Fibroblast of villous mesenchyme (primary cell): ENCODE measurements around the gene S100A11. TPM values are rescaled to one million over a fixed set of nuclear protein-coding genes. Genes with fewer than 3 reads are reported as not detected.

Experiments used
- DNase-seq: peaks from one replicate; pipeline ENCODE4 v3.0.0-alpha.2; 2010; ENCODE audit warnings: low read depth
- H3K4me3 ChIP-seq: 2 replicates; pipeline ENCODE4 v1.5.1; 2011; ENCODE audit warnings: low read depth, mild to moderate bottlenecking, low read length
- total RNA-seq: library from RNA; depleted of rRNA; stranded (reverse); fragments of >200 nt; gene quantifications from 2 replicates; pipeline ENCODE4 v1.2.3, GENCODE V29; 2012
- TF ChIP-seq, protein P1 (sequence below): IDR thresholded peaks from 2 replicates; pipeline ENCODE4 v1.5.1; 2012; ENCODE audit warnings: low read depth, mild to moderate bottlenecking, low read length; ENCODE audit not compliant: insufficient read depth

The S100A11 gene
- total RNA-seq, 1 donor: 126 TPM

DNA sequence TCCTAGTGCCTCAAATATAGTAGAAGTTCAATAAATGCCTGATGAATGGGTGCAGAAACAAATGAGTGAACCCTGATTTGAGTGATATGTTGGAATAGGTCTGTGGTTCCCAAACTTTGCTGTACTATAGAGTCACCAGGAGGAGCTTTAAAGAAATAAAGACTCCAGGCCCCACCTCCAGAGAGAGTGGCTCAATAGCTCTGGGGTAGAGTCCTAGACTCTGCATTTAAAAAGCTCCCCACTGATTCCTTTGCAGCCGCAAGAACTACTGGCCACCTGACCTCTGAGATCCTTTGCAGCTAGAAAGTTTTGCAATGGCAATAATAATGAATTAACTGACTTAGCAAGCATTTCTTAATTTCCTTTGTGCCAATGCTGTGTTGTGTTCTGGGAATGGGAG, 31.1 kb upstream of the S100A11 start:
- DNase-seq: no peak
- no peak overlapping the region for H3K4me3 ChIP-seq
- TF ChIP-seq, protein P1, sequence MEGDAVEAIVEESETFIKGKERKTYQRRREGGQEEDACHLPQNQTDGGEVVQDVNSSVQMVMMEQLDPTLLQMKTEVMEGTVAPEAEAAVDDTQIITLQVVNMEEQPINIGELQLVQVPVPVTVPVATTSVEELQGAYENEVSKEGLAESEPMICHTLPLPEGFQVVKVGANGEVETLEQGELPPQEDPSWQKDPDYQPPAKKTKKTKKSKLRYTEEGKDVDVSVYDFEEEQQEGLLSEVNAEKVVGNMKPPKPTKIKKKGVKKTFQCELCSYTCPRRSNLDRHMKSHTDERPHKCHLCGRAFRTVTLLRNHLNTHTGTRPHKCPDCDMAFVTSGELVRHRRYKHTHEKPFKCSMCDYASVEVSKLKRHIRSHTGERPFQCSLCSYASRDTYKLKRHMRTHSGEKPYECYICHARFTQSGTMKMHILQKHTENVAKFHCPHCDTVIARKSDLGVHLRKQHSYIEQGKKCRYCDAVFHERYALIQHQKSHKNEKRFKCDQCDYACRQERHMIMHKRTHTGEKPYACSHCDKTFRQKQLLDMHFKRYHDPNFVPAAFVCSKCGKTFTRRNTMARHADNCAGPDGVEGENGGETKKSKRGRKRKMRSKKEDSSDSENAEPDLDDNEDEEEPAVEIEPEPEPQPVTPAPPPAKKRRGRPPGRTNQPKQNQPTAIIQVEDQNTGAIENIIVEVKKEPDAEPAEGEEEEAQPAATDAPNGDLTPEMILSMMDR: no peak

DNA sequence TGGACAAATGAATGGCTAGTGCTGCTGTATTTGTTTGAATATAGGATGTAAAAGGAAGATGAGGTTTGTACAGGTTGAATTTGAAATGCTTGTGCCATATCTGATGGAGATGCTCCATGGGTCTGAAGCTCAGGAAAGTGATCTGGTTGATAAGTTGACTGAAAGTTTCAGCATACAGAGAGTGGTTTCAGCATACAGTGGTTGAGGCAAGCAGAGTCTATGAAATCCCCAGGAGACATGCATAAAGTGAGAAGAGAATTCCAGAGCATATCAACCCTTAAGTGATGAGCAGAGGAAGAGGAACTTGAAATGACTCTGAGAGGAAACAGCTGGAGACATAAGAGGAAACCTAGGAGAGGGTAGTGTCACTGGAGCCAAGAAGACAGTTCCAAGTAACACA, 30.3 kb upstream of the S100A11 start:
- H3K4me3 ChIP-seq: no peak overlapping the region
- no peak for DNase-seq
- TF ChIP-seq, protein P1: no peak

DNA sequence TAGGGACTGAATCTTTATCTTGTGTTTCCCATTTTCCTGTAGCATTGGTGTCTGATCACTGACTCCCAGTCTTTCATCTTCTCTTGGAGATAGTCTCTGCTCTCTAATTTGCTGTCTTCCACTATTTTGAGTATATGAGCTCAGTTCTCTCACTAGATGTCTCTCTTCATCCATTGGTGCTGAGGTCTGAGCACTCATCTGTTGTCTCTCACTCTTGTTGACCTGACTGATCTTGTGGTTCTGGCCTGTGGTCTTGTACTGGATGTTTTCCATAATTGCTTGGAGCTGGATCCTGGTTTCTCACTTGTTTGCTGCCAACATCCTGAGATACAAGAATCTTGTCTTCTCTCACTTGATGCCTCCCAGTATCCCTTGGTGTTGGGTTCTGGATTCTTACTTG, 25.1 kb upstream of the S100A11 start:
- TF ChIP-seq, protein P1: no peak
- no peak overlapping the region for H3K4me3 ChIP-seq
- no peak for DNase-seq

DNA sequence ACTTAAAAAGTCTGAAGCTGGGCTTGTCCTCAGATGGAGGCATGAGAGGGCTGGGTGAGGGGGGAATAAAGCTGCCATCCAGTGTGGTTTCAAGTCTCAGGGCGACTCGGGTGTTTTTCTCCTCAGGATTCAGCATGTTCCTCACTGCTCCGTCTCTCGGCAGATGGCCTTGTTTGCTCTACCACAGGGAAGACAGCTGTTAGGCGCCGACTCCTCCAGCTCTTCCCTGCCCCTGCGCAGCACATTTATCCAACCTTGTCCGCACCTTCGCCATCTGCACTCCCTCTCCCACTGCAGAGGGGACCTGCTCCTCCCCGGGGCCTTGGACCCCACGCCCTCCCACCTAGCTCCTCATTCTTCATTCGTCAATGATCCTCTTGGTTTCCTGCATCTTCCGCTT, 16.6 kb upstream of the S100A11 start:
- no peak for DNase-seq
- no peak overlapping the region for H3K4me3 ChIP-seq
- TF ChIP-seq, protein P1: no peak

DNA sequence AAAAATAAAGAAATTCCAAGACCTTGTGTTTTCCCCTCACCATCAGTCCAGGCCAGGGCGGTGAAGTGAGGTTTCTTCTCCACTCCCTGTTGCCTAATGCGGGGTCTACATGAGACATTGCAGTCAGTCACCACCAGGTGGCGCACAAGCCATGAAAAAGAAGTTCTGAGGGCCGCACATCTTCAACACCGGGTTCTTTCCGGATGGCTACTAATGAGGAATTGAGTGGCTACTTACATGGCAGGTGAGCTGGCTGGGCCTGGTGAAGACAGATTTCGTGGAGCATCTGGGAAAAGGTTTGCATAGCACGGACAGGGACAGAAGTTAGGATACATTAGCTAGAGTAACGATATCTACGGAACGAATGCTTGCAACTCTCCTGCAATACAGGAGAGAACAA, 15.8 kb upstream of the S100A11 start:
- TF ChIP-seq, protein P1: peak; percentile 88
- peak; percentile 81 for DNase-seq
- no peak overlapping the region for H3K4me3 ChIP-seq

DNA sequence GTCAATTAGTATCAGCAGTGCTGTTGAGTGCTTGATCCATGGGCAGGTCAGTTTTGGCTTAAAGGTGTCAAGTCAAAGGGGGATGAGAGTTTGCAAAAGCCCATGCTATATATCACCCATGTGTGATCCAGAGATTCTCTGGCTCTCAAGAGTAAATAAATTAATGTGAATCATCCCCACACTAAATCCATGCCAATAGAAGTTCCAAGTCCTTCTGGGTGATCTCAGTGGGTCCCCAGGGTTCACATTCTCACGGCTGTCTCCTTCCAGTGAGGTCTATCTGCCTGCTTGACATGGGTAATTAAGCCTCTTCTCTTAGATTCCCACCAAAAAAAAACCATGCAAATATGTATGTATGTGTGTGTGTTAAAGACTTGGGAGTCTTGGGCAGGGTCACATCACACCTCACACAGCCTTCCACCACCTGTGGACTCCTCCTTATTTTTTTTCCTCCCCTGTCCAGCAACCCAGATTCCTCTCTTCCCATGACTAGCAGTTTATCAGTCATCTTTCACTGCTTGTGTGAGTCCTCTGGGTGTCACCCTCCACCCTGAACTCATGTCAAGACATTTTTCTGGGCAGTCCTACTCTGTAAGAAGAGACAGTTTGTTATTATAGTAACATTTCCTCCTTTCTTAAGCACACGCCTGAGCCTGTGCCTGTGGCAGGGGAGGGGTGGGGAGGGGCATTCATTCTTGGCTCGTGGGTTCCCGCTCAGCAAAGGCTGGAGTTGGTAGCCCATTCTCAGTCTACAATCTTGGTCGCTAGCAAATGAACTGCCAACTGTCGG, 14.3 kb upstream of the S100A11 start:
- DNase-seq: no peak
- TF ChIP-seq, protein P1: no peak
- H3K4me3 ChIP-seq: no peak overlapping the region
